Astrocyte of the spinal cord (primary cell): Measurements from ENCODE around the gene ZFP36L1.

Experiments
- DNase-seq: peaks from one replicate; pipeline ENCODE4 v3.0.0; 2011; ENCODE audit warnings: low read depth, low spot score
- H3K4me3 ChIP-seq: 2 replicates; pipeline ENCODE4 v1.5.1; 2011; ENCODE audit warnings: low read depth, mild to moderate bottlenecking, low read length, moderate library complexity
- CTCF ChIP-seq: IDR thresholded peaks from 2 replicates; pipeline ENCODE4 v1.5.1; 2012; ENCODE audit warnings: low read depth, mild to moderate bottlenecking, low read length, inconsistent platforms
- in situ Hi-C: cut with HindIII; loops from 2 replicates; pipeline ENCODE4 v1.10.0; 2017; ENCODE audit warnings: low sequenced_read_pairs

The ZFP36L1 gene

GRCh38 chr14:68780358-68781160 lies 12.3 kb downstream of the ZFP36L1 start:
- TF ChIP-seq CTCF, result no peak
- in situ Hi-C loops, result no loop called here
- DNase-seq, result peak; percentile 73
- no peak overlapping the region for H3K4me3 ChIP-seq

GRCh38 chr14:68779761-68780323 lies 13.0 kb downstream of the ZFP36L1 start:
- no peak overlapping the region for H3K4me3 ChIP-seq
- DNase-seq, result peak; percentile 92
- no peak for TF ChIP-seq CTCF
- in situ Hi-C loops, result no loop called here

GRCh38 chr14:68777644-68778043 lies 15.2 kb downstream of the ZFP36L1 start:
- H3K4me3 ChIP-seq, result no peak overlapping the region
- in situ Hi-C loops, result no loop called here
- DNase-seq, result no peak
- no peak for TF ChIP-seq CTCF

GRCh38 chr14:68775614-68776126 lies 17.2 kb downstream of the ZFP36L1 start:
- TF ChIP-seq CTCF, result peak; percentile 0
- H3K4me3 ChIP-seq, result no peak overlapping the region
- no peak for DNase-seq
- in situ Hi-C loops, result no loop called here

- no peak overlapping the region for H3K4me3 ChIP-seq
- DNase-seq, result peak; percentile 8
- in situ Hi-C loops, result no loop called here
- TF ChIP-seq CTCF, result no peak
These were observed 17.9 kb downstream of the ZFP36L1 start for GRCh38 chr14:68774771-68775613.

GRCh38 chr14:68772761-68773381 lies 20.0 kb downstream of the ZFP36L1 start:
- H3K4me3 ChIP-seq, result no peak overlapping the region
- DNase-seq, result no peak
- no peak for TF ChIP-seq CTCF
- in situ Hi-C loops, result no loop called here
